Right kidney (tissue), 9 donors: ENCODE data around the gene ZC3H14.
A peak's percentile ranks its signal among the peaks of the same experiment; 100 is the strongest.
"Not testable (repeated sequence)": the region's sequence is repeated elsewhere in the genome, so short reads cannot be mapped to it uniquely, and the experiment has no call there.

Source experiments
- DNase-seq: peaks from one replicate; pipeline ENCODE4 v3.0.0-alpha.2; 2016
- long read RNA-seq, 8 donors: transcript quantifications; one replicate each; lab custom pipeline, GENCODE V29; 2026

ZC3H14 gene
- long read RNA-seq, donor 1, full-length matches to known transcripts: 9 of 39 reads
- long read RNA-seq, donor 1, partial matches to known transcripts: 30 of 39 reads
- long read RNA-seq, donor 1, other reads (novel, unspliced or antisense): 0 of 39 reads
- long read RNA-seq, donor 2, full-length matches to known transcripts: 6 of 6 reads
- long read RNA-seq, donor 2, partial matches to known transcripts: 0 of 6 reads
- long read RNA-seq, donor 2, other reads (novel, unspliced or antisense): 0 of 6 reads
- long read RNA-seq, donor 3, full-length matches to known transcripts: 4 of 4 reads
- long read RNA-seq, donor 3, partial matches to known transcripts: 0 of 4 reads
- long read RNA-seq, donor 3, other reads (novel, unspliced or antisense): 0 of 4 reads
- long read RNA-seq, donor 4, full-length matches to known transcripts: 7 of 41 reads
- long read RNA-seq, donor 4, partial matches to known transcripts: 34 of 41 reads
- long read RNA-seq, donor 4, other reads (novel, unspliced or antisense): 0 of 41 reads
- long read RNA-seq, donor 5, full-length matches to known transcripts: 7 of 12 reads
- long read RNA-seq, donor 5, partial matches to known transcripts: 0 of 12 reads
- long read RNA-seq, donor 5, other reads (novel, unspliced or antisense): 5 of 12 reads
- long read RNA-seq, donor 6, full-length matches to known transcripts: 6 of 13 reads
- long read RNA-seq, donor 6, partial matches to known transcripts: 7 of 13 reads
- long read RNA-seq, donor 6, other reads (novel, unspliced or antisense): 0 of 13 reads
- long read RNA-seq, donor 7: 0 reads
- long read RNA-seq, donor 8, full-length matches to known transcripts: 3 of 8 reads
- long read RNA-seq, donor 8, partial matches to known transcripts: 5 of 8 reads
- long read RNA-seq, donor 8, other reads (novel, unspliced or antisense): 0 of 8 reads

- DNase-seq: peak; percentile 99
Observed at GRCh38 chr14:88562831-88563686, at the start of gene ZC3H14. Gene ZC3H14 (plus strand): TSS chr14:88563037. CDS start chr14:88563134, 97 bp downstream.

GRCh38 chr14:88515499-88516221 is 47.2 kb upstream of the ZC3H14 start:
- DNase-seq: peak; percentile 8

GRCh38 chr14:88516861-88517357 is 45.9 kb upstream of the ZC3H14 start:
- DNase-seq: peak; percentile 19

- no peak for DNase-seq
Observed at GRCh38 chr14:88518592-88519512, 44.0 kb upstream of the ZC3H14 start.

- no peak for DNase-seq
Observed at GRCh38 chr14:88519907-88520306, 42.9 kb upstream of the ZC3H14 start.

- no peak for DNase-seq
Observed at GRCh38 chr14:88521818-88522217, 41.0 kb upstream of the ZC3H14 start.

GRCh38 chr14:88522393-88522792 is 40.4 kb upstream of the ZC3H14 start:
- no peak for DNase-seq

- not testable (repeated sequence) for DNase-seq
Observed at GRCh38 chr14:88529889-88530288, 32.9 kb upstream of the ZC3H14 start.

- DNase-seq: no peak
Observed at GRCh38 chr14:88533064-88533602, 29.7 kb upstream of the ZC3H14 start.

- no peak for DNase-seq
Observed at GRCh38 chr14:88535149-88535548, 27.7 kb upstream of the ZC3H14 start.

- no peak for DNase-seq
Observed at GRCh38 chr14:88535813-88536212, 27.0 kb upstream of the ZC3H14 start.

GRCh38 chr14:88541324-88541723 is 21.5 kb upstream of the ZC3H14 start:
- DNase-seq: no peak

- DNase-seq: no peak
Observed at GRCh38 chr14:88542857-88543795, 19.7 kb upstream of the ZC3H14 start.

GRCh38 chr14:88545256-88545655 is 17.6 kb upstream of the ZC3H14 start:
- no peak for DNase-seq

GRCh38 chr14:88546621-88547385 is 16.0 kb upstream of the ZC3H14 start:
- DNase-seq: no peak

- DNase-seq: no peak
Observed at GRCh38 chr14:88547386-88547780, 15.5 kb upstream of the ZC3H14 start.

- no peak for DNase-seq
Observed at GRCh38 chr14:88550078-88550477, 12.8 kb upstream of the ZC3H14 start.
